Progenitor cell of endocrine pancreas (in vitro differentiated cells): ENCODE measurements around the gene LRRC27. TPM values are rescaled to one million over a fixed set of nuclear protein-coding genes. Genes with fewer than 3 reads are reported as not detected.

Source experiments
- DNase-seq: peaks from one replicate; pipeline ENCODE4 v3.0.0; 2021; ENCODE audit warnings: low spot score; ENCODE audit not compliant: unreplicated experiment
- H3K27ac Mint-ChIP-seq: 2 replicates; pipeline ENCODE4 v1.8.0; 2021; ENCODE audit warnings: mild to moderate bottlenecking, moderate library complexity, mixed read lengths
- H3K27me3 Mint-ChIP-seq: 2 replicates; pipeline ENCODE4 v1.8.0; 2021; ENCODE audit warnings: mixed read lengths
- H3K36me3 Mint-ChIP-seq: 2 replicates; pipeline ENCODE4 v1.8.0; 2022; ENCODE audit warnings: mixed read lengths; ENCODE audit not compliant: insufficient read depth
- H3K4me1 Mint-ChIP-seq: 2 replicates; pipeline ENCODE4 v1.8.0; 2021; ENCODE audit warnings: low read depth, mixed read lengths
- H3K4me3 Mint-ChIP-seq: 2 replicates; pipeline ENCODE4 v1.8.0; 2021; ENCODE audit warnings: low read depth, mild to moderate bottlenecking, moderate library complexity, mixed read lengths
- H3K9me3 Mint-ChIP-seq: 2 replicates; pipeline ENCODE4 v1.8.0; 2021; ENCODE audit warnings: low read depth, mixed read lengths
- total RNA-seq: library from RNA; stranded (reverse); gene quantifications from 2 replicates; pipeline ENCODE4 v1.2.1, GENCODE V29; 2021
- TF ChIP-seq, protein P1 (sequence below): fragments of 200-600 bp; sonication (generic); IDR thresholded peaks from one replicate; pipeline ENCODE4 v1.5.0; 2021; ENCODE audit warnings: antibody characterized with exemption, mild to moderate bottlenecking; ENCODE audit not compliant: unreplicated experiment

The LRRC27 gene
- total RNA-seq, 1 donor from 2014 or later = 22.1 TPM

- H3K27ac Mint-ChIP-seq = no peak overlapping the region
- H3K27me3 Mint-ChIP-seq = no peaks in the 10 kb centered on the region
Observed at GRCh38 chr10:132403511-132404168, 71.6 kb downstream of the LRRC27 start.

GRCh38 chr10:132404169-132404880 lies 72.3 kb downstream of the LRRC27 start:
- H3K36me3 Mint-ChIP-seq = peaks cover 8% of the 10 kb centered on the region
- H3K27ac Mint-ChIP-seq = no peak overlapping the region
- DNase-seq = no peak
- peaks cover 18% of the 10 kb centered on the region for H3K4me1 Mint-ChIP-seq
- TF ChIP-seq, protein P1, sequence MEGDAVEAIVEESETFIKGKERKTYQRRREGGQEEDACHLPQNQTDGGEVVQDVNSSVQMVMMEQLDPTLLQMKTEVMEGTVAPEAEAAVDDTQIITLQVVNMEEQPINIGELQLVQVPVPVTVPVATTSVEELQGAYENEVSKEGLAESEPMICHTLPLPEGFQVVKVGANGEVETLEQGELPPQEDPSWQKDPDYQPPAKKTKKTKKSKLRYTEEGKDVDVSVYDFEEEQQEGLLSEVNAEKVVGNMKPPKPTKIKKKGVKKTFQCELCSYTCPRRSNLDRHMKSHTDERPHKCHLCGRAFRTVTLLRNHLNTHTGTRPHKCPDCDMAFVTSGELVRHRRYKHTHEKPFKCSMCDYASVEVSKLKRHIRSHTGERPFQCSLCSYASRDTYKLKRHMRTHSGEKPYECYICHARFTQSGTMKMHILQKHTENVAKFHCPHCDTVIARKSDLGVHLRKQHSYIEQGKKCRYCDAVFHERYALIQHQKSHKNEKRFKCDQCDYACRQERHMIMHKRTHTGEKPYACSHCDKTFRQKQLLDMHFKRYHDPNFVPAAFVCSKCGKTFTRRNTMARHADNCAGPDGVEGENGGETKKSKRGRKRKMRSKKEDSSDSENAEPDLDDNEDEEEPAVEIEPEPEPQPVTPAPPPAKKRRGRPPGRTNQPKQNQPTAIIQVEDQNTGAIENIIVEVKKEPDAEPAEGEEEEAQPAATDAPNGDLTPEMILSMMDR = no peak
- no peaks in the 10 kb centered on the region for H3K27me3 Mint-ChIP-seq
- no peak overlapping the region for H3K4me3 Mint-ChIP-seq
- no peaks in the 10 kb centered on the region for H3K9me3 Mint-ChIP-seq

More at GRCh38 chr10:132403511-132404168, 71.6 kb downstream of the LRRC27 start:
- no peak for DNase-seq
- no peak overlapping the region for H3K4me3 Mint-ChIP-seq
- H3K36me3 Mint-ChIP-seq = peaks cover 8% of the 10 kb centered on the region
- H3K9me3 Mint-ChIP-seq = no peaks in the 10 kb centered on the region
- H3K4me1 Mint-ChIP-seq = peaks cover 15% of the 10 kb centered on the region
- TF ChIP-seq, protein P1 = no peak

- peaks cover 23% of the 10 kb centered on the region for H3K4me1 Mint-ChIP-seq
- no peaks in the 10 kb centered on the region for H3K27me3 Mint-ChIP-seq
- no peak overlapping the region for H3K27ac Mint-ChIP-seq
- TF ChIP-seq, protein P1 = no peak
- DNase-seq = no peak
- no peak overlapping the region for H3K4me3 Mint-ChIP-seq
- peaks cover 8% of the 10 kb centered on the region for H3K36me3 Mint-ChIP-seq
- H3K9me3 Mint-ChIP-seq = no peaks in the 10 kb centered on the region
Observed at GRCh38 chr10:132404911-132405462, 73.0 kb downstream of the LRRC27 start.

GRCh38 chr10:132405463-132405991 lies 73.5 kb downstream of the LRRC27 start:
- Mint-ChIP-seq H3K4me3 (no peak overlapping the region), H3K27me3 (no peaks in the 10 kb centered on the region), H3K36me3 (peaks cover 8% of the 10 kb centered on the region), H3K4me1 (peaks cover 25% of the 10 kb centered on the region), H3K27ac (peak overlapping the region; percentile 69), H3K9me3 (no peaks in the 10 kb centered on the region)
- TF ChIP-seq, protein P1 = no peak
- DNase-seq = no peak

DNA sequence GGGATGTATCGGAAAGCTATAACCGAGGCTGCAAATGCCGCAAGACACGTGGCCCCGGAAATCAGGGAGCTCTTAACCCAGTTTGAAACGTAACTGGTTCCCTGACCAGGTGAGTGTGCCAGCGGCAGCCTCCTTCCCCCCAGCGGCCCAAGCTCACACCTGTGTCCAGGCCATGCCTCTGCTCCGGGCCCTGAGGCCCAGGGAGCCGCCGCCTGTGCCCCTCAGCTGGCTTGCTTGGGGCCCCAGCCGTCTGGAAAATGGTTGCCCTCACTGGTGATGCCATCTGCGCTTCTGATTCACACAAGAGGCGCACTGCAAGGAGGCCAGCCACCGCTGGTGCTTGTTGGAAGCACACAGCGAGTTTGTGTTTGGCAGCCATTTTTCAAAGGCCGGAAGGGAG lies 74.2 kb downstream of the LRRC27 start:
- peaks cover 25% of the 10 kb centered on the region for H3K4me1 Mint-ChIP-seq
- TF ChIP-seq, protein P1 = no peak
- peak overlapping the region; percentile 69 for H3K27ac Mint-ChIP-seq
- H3K4me3 Mint-ChIP-seq = no peak overlapping the region
- DNase-seq = no peak
- no peaks in the 10 kb centered on the region for H3K27me3 Mint-ChIP-seq
- no peaks in the 10 kb centered on the region for H3K9me3 Mint-ChIP-seq
- peaks cover 8% of the 10 kb centered on the region for H3K36me3 Mint-ChIP-seq
